Common myeloid progenitor, CD34-positive (primary cell): ENCODE measurements around the gene SOS2.

ENCODE experiments used
- CTCF ChIA-PET: fragments of 350-600 bp; sonication (Branson Sonifier 250); formaldehyde crosslinking; loops from one replicate; lab custom pipeline; 2021; ENCODE audit warnings: antibody characterized with exemption; lab: Charles Lee
- POLR2A ChIA-PET: fragments of 350-600 bp; sonication (Branson Sonifier 250); formaldehyde crosslinking; loops from one replicate; lab custom pipeline; 2021; ENCODE audit warnings: antibody characterized with exemption; lab: Charles Lee
- DNase-seq, 3 donors: peaks; one replicate each; pipeline versions ENCODE4 v3.0.0 to v3.0.0-alpha.2; 2013
- H3K27ac ChIP-seq, 2 experiments: 1 replicate in 1 of 2; 2 replicates in 1 of 2; pipeline ENCODE4 v1.7.0; 2013; ENCODE audit warnings: inconsistent platforms in 2 of 2, low read length in 2 of 2, mild to moderate bottlenecking in 2 of 2, low read depth in 1 of 2, moderate library complexity in 1 of 2; ENCODE audit not compliant: severe bottlenecking in 2 of 2, insufficient read depth in 1 of 2, poor library complexity in 1 of 2
- H3K27me3 ChIP-seq, 5 experiments: replicated peaks in 2 of 5; 1 replicate in 3 of 5; 2 replicates in 2 of 5; pipeline versions ENCODE4 v1.6.1 to v1.7.0; 2013; ENCODE audit warnings: low read length in 4 of 5, mild to moderate bottlenecking in 2 of 5, moderate library complexity in 2 of 5, inconsistent platforms in 1 of 5; ENCODE audit not compliant: insufficient read depth in 5 of 5, control insufficient read depth in 4 of 5
- H3K36me3 ChIP-seq, 4 experiments: 1 replicate in 2 of 4; 2 replicates in 2 of 4; pipeline versions ENCODE4 v1.6.1 to v1.7.0; 2013; ENCODE audit warnings: low read length in 3 of 4, control low read depth in 1 of 4, mild to moderate bottlenecking in 1 of 4; ENCODE audit not compliant: control insufficient read depth in 4 of 4, insufficient read depth in 4 of 4
- H3K4me1 ChIP-seq, 4 experiments: 1 replicate in 3 of 4; 2 replicates in 1 of 4; pipeline versions ENCODE4 v1.6.1 to v1.7.1; 2013; ENCODE audit warnings: low read length in 3 of 4, mild to moderate bottlenecking in 3 of 4, control low read depth in 1 of 4, inconsistent platforms in 1 of 4, moderate library complexity in 1 of 4; ENCODE audit not compliant: control insufficient read depth in 4 of 4, insufficient read depth in 4 of 4; ENCODE audit errors: control extremely low read depth in 1 of 4
- H3K4me3 ChIP-seq, 7 experiments: 1 replicate in 4 of 7; 2 replicates in 3 of 7; pipeline versions ENCODE4 v1.5.1 to v1.7.0; 2013; ENCODE audit warnings: mild to moderate bottlenecking in 7 of 7, low read length in 6 of 7, moderate library complexity in 6 of 7, inconsistent platforms in 2 of 7, low read depth in 2 of 7, control low read depth in 1 of 7; ENCODE audit not compliant: insufficient read depth in 4 of 7, control insufficient read depth in 1 of 7; ENCODE audit errors: extremely low read depth in 1 of 7
- H3K9me3 ChIP-seq, 5 experiments: 1 replicate in 4 of 5; 2 replicates in 1 of 5; pipeline versions ENCODE4 v1.6.1 to v1.7.1; 2013; ENCODE audit warnings: low read length in 4 of 5, mild to moderate bottlenecking in 2 of 5, inconsistent platforms in 1 of 5, low read depth in 1 of 5, moderate library complexity in 1 of 5; ENCODE audit not compliant: control insufficient read depth in 4 of 5, insufficient read depth in 2 of 5; ENCODE audit errors: control extremely low read depth in 1 of 5
- WGBS: methylation state at CpG from one replicate; pipeline ENCODE4 v1.1.5; 2013; ENCODE audit not compliant: insufficient coverage; 5-methylcytosine and 5-hydroxymethylcytosine counted together

SOS2 gene

GRCh38 chr14:50260072-50260471, 28.7 kb upstream of the SOS2 start:
- ChIA-PET POLR2A (no interaction called here), CTCF (interaction anchor here (0.7 to 2.8 kb wide), 9 partner anchors 11 to 120 kb away, joined by 3 to 10 read pairs (median 5); no protein-coding TSS in a partner anchor)
- Histone ChIP-seq H3K27me3 (no peaks in the 10 kb centered on the region), H3K36me3 (peaks cover 0 to 5% (median 0%) of the 10 kb centered on the region in 4 experiments), H3K27ac (no peak overlapping the region), H3K4me1 (no peaks in the 10 kb centered on the region), H3K4me3 (no peak overlapping the region), H3K9me3 (no peaks in the 10 kb centered on the region)
- DNase-seq: no peak
- 93% methylated on average over 2 of the region's 3 CpGs for WGBS

GRCh38 chr14:50257732-50258131, 26.4 kb upstream of the SOS2 start:
- POLR2A ChIA-PET: no interaction called here
- CTCF ChIA-PET: no interaction called here

DNA sequence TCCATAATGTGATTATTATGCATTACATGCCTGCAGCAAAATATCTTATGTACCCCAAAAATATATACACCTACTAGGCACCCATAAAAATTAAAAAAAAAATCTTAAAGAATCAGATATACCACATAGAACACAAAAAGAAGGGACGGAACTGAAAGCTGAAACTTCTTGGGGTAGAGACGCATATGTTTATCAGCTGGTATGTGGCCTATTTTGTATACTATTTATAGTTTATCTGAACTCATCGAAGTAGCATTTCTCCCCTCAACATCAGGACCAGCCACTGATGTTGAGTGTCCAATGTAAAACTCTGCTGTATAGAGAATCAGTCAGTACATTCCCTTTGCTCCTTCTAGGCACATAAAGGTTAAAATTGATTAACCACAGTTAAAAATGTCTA, 22.9 kb upstream of the SOS2 start:
- Histone ChIP-seq H3K4me1 (no peaks in the 10 kb centered on the region), H3K9me3 (peaks cover 0 to 5% (median 0%) of the 10 kb centered on the region in 5 experiments), H3K36me3 (peaks cover 0 to 4% (median 1%) of the 10 kb centered on the region in 4 experiments), H3K27me3 (no peaks in the 10 kb centered on the region), H3K27ac (no peak overlapping the region), H3K4me3 (no peak overlapping the region)
- 60% methylated on average over 1 of the region's 3 CpGs for WGBS
- DNase-seq: no peak
- CTCF ChIA-PET: no interaction called here
- POLR2A ChIA-PET: no interaction called here

More at GRCh38 chr14:50257732-50258131, 26.4 kb upstream of the SOS2 start:
- Histone ChIP-seq H3K9me3 (peaks cover 0 to 2% (median 0%) of the 10 kb centered on the region in 5 experiments), H3K27me3 (no peaks in the 10 kb centered on the region), H3K36me3 (peaks cover 0 to 4% (median 0%) of the 10 kb centered on the region in 4 experiments), H3K4me1 (no peaks in the 10 kb centered on the region), H3K27ac (no peak overlapping the region), H3K4me3 (no peak overlapping the region)
- WGBS: no CpG with 5 or more reads among the region's 2 CpGs
- peak in 2 of 3 donors; percentile 13 to 31 for DNase-seq

DNA sequence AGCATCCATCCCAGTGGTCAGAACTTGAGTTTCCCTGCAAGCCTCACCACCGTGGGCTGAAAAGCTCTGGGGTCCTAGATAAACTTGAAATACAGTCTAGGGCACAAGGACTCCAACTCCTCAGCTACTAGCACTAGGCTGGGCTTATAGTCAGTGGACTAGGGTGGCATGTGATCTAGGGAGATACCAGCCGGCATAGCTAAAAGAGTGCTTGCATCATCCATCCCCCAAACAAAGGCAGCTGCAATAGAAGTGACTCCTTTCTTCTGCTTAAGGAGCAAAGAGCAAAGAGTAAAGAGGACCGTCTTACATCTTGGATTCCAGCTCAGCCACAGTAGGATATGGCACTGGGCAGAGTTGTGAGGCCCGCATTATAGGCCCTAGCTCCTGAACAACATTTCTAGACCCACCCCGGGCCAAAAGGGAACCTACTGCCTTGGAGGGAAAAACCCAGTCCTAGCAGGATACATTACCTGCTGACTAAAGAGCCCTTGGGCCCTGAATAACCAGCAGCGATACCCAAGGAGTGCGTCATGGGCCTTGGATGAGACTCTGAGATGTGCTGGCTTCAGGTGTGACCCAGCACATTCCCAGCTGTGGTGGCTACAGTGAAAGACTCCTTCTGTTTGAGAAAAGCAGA, 17.9 kb upstream of the SOS2 start:
- H3K4me3 ChIP-seq: no peak overlapping the region
- H3K36me3 ChIP-seq: peaks cover 0 to 13% (median 4%) of the 10 kb centered on the region in 4 experiments
- no peak for DNase-seq
- no peak overlapping the region for H3K27ac ChIP-seq
- ChIA-PET CTCF (interaction anchor here (1.5 to 1.7 kb wide), 2 partner anchors 9 to 11 kb away, joined by 4 to 6 read pairs; no protein-coding TSS in a partner anchor), POLR2A (no interaction called here)
- peaks cover 0 to 5% (median 0%) of the 10 kb centered on the region in 5 experiments for H3K9me3 ChIP-seq
- no peaks in the 10 kb centered on the region for H3K4me1 ChIP-seq
- WGBS: 92% methylated on average over 6 of the region's 7 CpGs
- no peaks in the 10 kb centered on the region for H3K27me3 ChIP-seq

DNA sequence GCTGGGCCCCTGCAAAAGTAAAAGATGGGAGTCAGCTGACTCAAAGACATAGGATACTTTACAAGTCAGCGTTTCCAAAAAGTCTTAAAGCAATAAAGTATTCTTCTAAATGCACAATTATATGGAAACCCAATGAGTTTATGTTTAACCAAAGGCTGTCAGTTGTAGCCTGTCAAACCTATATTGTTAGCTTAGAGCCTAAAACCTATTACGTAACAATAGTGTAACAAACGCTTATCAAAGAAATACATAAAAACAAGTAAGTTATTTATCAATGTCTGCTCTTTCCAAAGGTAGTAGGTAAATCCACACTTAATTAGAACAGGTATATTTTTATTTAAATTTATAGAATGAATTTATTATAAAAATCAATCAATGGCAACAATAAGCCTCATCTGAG, 15.9 kb upstream of the SOS2 start:
- H3K27ac ChIP-seq: no peak overlapping the region
- ChIA-PET POLR2A (no interaction called here), CTCF (interaction anchor here (1.2 kb wide), 1 partner anchor 8 kb away, joined by 3 read pairs; no protein-coding TSS in a partner anchor)
- no peak overlapping the region for H3K4me3 ChIP-seq
- H3K9me3 ChIP-seq: peaks cover 0 to 3% (median 0%) of the 10 kb centered on the region in 5 experiments
- peaks cover 0 to 2% (median 0%) of the 10 kb centered on the region in 4 experiments for H3K4me1 ChIP-seq
- WGBS: no CpG with 5 or more reads among the region's 3 CpGs
- no peak for DNase-seq
- no peaks in the 10 kb centered on the region for H3K27me3 ChIP-seq
- H3K36me3 ChIP-seq: peaks cover 0 to 13% (median 2%) of the 10 kb centered on the region in 4 experiments

DNA sequence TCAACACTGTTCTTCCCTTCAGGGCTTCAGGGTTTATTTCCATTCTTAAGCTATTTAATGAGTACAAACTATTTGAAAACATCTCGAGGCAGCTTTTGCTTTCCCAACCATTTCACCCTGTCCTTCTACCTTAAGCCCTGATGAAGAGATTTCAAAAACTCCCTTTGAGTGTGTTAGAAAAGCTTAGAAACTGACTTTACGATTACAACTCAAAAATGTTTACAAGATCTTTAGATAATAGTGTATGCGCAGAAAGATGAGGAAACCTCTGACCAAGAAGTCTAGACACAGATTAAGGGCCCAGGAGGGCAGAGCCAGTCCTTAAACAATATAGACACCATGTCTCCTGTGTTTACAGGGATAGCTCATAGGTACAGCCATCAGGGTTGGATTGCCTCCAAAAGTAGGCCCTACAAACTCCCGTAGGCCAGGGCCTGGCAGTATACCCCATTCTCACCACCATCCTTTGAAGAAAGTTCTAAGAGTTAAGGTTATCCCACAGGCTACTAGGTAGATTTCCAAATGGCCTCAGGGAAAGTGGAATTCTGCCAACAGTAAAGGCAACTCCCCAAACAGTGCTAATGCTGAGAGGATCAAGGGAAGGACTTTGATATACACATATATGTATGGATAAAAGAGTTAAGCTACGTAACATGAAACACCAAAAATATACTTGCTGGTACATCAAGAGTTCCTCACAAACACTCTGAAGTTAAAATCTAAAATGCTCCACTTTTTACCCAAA, 11.4 kb upstream of the SOS2 start:
- WGBS: no CpG with 5 or more reads among the region's 5 CpGs
- CTCF ChIA-PET: interaction anchor here (0.7 to 1.0 kb wide), 2 partner anchors 17 to 20 kb away, joined by 3 read pairs; no protein-coding TSS in a partner anchor

More for the DNA sequence above, 11.4 kb upstream of the SOS2 start:
- Histone ChIP-seq H3K4me1 (peaks cover 0 to 5% (median 1%) of the 10 kb centered on the region in 4 experiments), H3K36me3 (peaks cover 0 to 11% (median 1%) of the 10 kb centered on the region in 4 experiments), H3K4me3 (no peak overlapping the region), H3K27me3 (no peaks in the 10 kb centered on the region), H3K27ac (no peak overlapping the region), H3K9me3 (no peaks in the 10 kb centered on the region)
- POLR2A ChIA-PET: no interaction called here
- DNase-seq: no peak
